Measurements from ENCODE around the gene CCBE1. TPM values are rescaled to one million over a fixed set of nuclear protein-coding genes. Genes with fewer than 3 reads are reported as not detected.
A peak's percentile ranks its signal among the peaks of the same experiment; 100 is the strongest.

Gene CCBE1
- total and polyA plus RNA-seq, 2 of the 4 experiments (the other 2 are of a cell fraction) = 64.8 to 148 TPM

DNA sequence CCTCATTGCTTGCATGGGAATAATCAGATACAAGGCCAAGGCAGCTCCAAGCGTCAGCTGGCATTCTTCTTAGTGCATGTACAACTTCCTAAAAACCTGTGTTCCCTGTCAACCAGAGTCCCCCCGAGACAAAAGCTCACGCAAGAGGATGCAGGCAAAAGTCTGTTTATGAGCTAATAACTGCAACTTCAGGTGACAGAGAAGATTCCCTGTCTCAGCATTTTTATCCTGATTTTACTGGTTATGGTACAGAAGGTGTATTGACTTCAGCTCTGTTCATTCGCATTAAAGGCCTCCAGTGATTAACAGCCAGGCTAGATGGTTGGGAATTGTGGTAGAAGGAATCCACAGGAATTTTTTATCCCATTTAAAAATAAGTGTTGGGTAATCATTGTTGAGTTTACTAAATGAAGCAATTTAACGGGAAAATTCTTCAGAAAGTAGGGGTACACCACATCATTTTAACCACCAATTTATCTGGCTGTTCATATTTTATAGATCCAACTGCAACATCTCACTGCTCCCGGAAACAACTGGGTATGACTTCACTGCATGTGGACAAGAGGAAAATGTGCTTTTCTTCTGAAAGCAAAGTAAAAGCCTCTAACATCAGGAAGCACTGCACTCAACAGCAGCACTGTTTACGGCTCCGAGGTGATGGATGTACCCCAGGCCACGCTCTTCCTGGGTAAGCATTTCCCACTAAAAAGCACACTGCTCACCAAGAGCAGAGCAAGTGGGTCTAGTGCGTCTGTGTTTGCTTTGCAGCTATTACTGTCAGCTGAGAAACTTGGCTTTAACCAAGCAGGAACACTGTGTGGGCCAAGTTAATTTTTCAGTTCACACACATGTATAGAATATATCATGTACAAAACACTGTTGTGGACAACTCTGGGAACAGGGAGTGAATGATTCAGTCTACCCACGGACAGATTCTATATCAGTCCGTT is 31.9 kb downstream of the CCBE1 start:
- H3K27ac ChIP-seq (ENCODE audit: insufficient read depth, low read length) = peak overlapping the region; percentile 80
- peak overlapping the region; percentile 53 for H2BK5ac ChIP-seq (ENCODE audit: low read depth, low read length, poor library complexity, severe bottlenecking)
- H3K14ac ChIP-seq (replicated peaks; ENCODE audit: low read depth, low read length) = peak overlapping the region; percentile 53
- ChIA-PET CTCF (interaction anchor here (1.4 kb wide), 1 partner anchor 32 kb away, joined by 3 read pairs; the partner anchor contains the start of gene CCBE1), POLR2A (ENCODE audit: unreplicated experiment) (interaction anchor here (0.7 kb wide), 2 partner anchors 60 to 77 kb away, joined by 3 read pairs; no protein-coding TSS in a partner anchor)
- peak overlapping the region; percentile 86 for H3K4ac ChIP-seq (ENCODE audit: low read depth, low read length)
- H4K91ac ChIP-seq (ENCODE audit: insufficient read depth, low read depth, low read length) = peak overlapping the region; percentile 12
- H2BK15ac ChIP-seq (ENCODE audit: low read depth, low read length) = peak overlapping the region; percentile 25; the same call in 2 of the 3 replicates
- dilution Hi-C loops (cut with HindIII; ENCODE audit: low sequenced_read_pairs, unreplicated experiment) = no loop called here
- no peaks in the 10 kb centered on the region for H3K9me3 ChIP-seq (ENCODE audit: control insufficient read depth, insufficient read depth, low read length)
- peak overlapping the region; percentile 79 for H2BK20ac ChIP-seq (ENCODE audit: low read depth, low read length)
- H2BK120ac ChIP-seq (ENCODE audit: low read depth, low read length) = peak overlapping the region; percentile 75
- peak overlapping the region in 1 of 2 experiments; percentile 53; a peak in 2 of 4 replicates for H4K8ac ChIP-seq (ENCODE audit: low read depth in 2 of 2, low read length in 2 of 2)
- H3K9ac ChIP-seq (ENCODE audit: low read depth, low read length) = peak overlapping the region; percentile 32
- peaks cover 21% of the 10 kb centered on the region for H3K9me1 ChIP-seq (ENCODE audit: insufficient read depth, low read length)
- no peak overlapping the region for H3K4me3 ChIP-seq (ENCODE audit: insufficient read depth, low read depth, low read length)
- H3K4me2 ChIP-seq (ENCODE audit: low read depth, low read length) = peak overlapping the region; percentile 86
- no peaks in the 10 kb centered on the region for H3K27me3 ChIP-seq (ENCODE audit: control insufficient read depth, insufficient read depth, low read length)
- no peaks in the 10 kb centered on the region for H3K36me3 ChIP-seq (ENCODE audit: control insufficient read depth, insufficient read depth, low read length)
- TSS peak; percentile 31 for BruUV-seq (replicated peaks)
- TF ChIP-seq RAD21 (IDR thresholded peaks at IDR 0.05; ENCODE audit: low read length) (no peak), CEBPB (IDR thresholded peaks at IDR 0.05; ENCODE audit: low read depth, low read length) (peak; percentile 57; the same call in 1 of the 2 replicates), RCOR1 (IDR thresholded peaks at IDR 0.05; ENCODE audit: insufficient replicate concordance, low read length) (no peak), MAFK (IDR thresholded peaks at IDR 0.05; ENCODE audit: low read depth, low read length) (peak; percentile 66), NFE2L2 (IDR thresholded peaks at IDR 0.05; ENCODE audit: low read depth, low read length) (no peak), BHLHE40 (IDR thresholded peaks at IDR 0.05; ENCODE audit: low read depth, low read length) (no peak)
- TF ChIP-seq, protein P1, sequence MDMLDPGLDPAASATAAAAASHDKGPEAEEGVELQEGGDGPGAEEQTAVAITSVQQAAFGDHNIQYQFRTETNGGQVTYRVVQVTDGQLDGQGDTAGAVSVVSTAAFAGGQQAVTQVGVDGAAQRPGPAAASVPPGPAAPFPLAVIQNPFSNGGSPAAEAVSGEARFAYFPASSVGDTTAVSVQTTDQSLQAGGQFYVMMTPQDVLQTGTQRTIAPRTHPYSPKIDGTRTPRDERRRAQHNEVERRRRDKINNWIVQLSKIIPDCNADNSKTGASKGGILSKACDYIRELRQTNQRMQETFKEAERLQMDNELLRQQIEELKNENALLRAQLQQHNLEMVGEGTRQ (IDR thresholded peaks at IDR 0.05; ENCODE audit: low read depth, low read length) = no peak
- H3K18ac ChIP-seq (ENCODE audit: low read depth, low read length) = peak overlapping the region; percentile 83
- H3K4me1 ChIP-seq (ENCODE audit: control insufficient read depth, insufficient read depth, low read length) = peaks cover 32% of the 10 kb centered on the region
- peak overlapping the region; percentile 80 for H4K5ac ChIP-seq (ENCODE audit: low read depth, low read length)
- H2AK5ac ChIP-seq (ENCODE audit: low read depth, low read length) = peak overlapping the region; percentile 52; the same call in 1 of the 2 replicates
- peak; percentile 15 for ATAC-seq (ENCODE audit: low read depth)
- H2AK9ac ChIP-seq (replicated peaks; ENCODE audit: low read depth, low read length, poor library complexity) = peak overlapping the region; percentile 82
- peaks cover 26% of the 10 kb centered on the region for H4K20me1 ChIP-seq (ENCODE audit: insufficient read depth, low read length)
- 20% methylated on average over 3 of the region's 12 CpGs; no CpG with 5 or more reads in 1 of the 2 experiments for WGBS, 2 experiments (ENCODE audit: extremely low coverage in 2 of 2, insufficient read length in 1 of 2)
- peak overlapping the region; percentile 78 for H2AFZ ChIP-seq (replicated peaks; ENCODE audit: low read length, poor library complexity)
- peaks cover 39 to 76% of the 10 kb centered on the region in 2 experiments for H3K79me1 ChIP-seq (ENCODE audit: low read depth in 1 of 2, low read length in 2 of 2)
- intact Hi-C loops (cut with micrococcal nuclease) = no loop called here
- in situ Hi-C loops (cut with MboI; ENCODE audit: low sequenced_read_pairs) = no loop called here
- H3K56ac ChIP-seq (ENCODE audit: extremely low read depth, insufficient read depth, low read length) = peak overlapping the region; percentile 2; the same call in 1 of the 2 replicates
- H3K23ac ChIP-seq (ENCODE audit: low read depth, low read length) = peak overlapping the region; percentile 65
- DNase-seq = peak; percentile 57

All from IMR-90 (cell line).